Measurements from ENCODE around the gene PI4KA.
"Not testable (repeated sequence)": the region's sequence is repeated elsewhere in the genome, so short reads cannot be mapped to it uniquely, and the experiment has no call there.

PI4KA gene

GRCh38 chr22:20746431-20747189, 112.0 kb downstream of the PI4KA start:
- no peak for DNase-seq

DNA sequence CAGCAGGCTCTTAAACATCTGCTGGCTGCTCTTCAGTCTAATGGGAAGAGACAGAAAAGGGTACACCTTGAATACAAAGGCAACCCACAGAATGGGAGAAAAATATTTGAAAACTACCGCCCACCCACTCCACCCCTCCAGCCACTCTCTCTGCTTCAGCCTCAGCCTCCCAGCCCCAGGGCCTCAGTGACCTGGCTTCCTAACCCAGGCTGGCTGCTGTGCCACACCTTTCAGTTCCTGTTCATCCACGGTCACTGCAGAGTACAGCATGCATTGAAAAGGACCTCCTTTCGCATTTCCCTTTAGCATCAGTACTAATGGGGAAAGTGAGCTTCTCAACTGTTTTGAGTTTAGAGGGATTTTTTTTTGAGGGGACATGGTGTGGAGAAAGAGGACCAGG, 113.5 kb downstream of the PI4KA start:
- DNase-seq: no peak

DNA sequence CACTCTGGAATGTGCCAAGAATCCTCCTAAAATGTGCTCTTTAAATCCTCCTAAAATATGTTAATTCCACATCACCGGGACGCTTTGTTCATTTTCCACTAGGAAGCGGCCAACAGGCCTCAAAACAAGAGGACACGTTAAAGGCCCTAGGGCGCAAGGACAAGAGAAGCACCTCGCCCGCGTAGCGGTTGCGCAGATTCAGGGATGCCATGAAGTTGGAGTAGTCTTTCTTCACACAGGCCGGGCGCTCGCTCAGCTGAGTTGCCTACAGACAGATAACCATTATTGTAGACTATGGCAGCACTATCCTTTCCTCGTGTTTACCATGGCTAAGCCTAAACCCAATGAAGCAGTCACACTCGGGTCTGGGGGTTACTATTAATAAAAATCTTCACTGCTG, 114.2 kb downstream of the PI4KA start:
- no peak for DNase-seq

DNA sequence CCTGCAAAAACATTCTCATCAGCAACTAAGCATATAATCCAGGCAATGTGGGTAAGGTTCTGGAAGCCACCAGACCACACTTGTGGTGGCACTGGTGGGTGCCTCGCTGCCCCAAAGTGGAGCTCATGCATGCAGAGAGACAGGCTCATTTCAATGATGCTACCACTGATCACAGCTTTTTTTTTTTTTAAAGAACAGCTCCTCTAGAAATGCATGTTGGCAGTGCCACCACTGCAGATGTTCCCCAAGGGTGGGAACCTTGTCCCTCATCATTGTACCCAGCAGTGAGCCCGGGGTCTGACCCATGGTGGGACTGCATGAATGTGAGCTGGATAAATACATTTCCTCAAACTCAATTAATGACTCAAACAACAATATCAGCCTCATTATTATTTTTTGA, 115.8 kb downstream of the PI4KA start:
- DNase-seq: no peak

GRCh38 chr22:20741634-20742581, 116.7 kb downstream of the PI4KA start:
- DNase-seq: no peak

- DNase-seq: no peak
Measured at GRCh38 chr22:20741008-20741633, 117.5 kb downstream of the PI4KA start.

GRCh38 chr22:20740222-20740951, 118.2 kb downstream of the PI4KA start:
- no peak for DNase-seq

GRCh38 chr22:20738394-20739089, 120.1 kb downstream of the PI4KA start:
- DNase-seq: no peak

- not testable (repeated sequence) for DNase-seq
Measured at GRCh38 chr22:20736891-20737290, 121.7 kb downstream of the PI4KA start.

DNA sequence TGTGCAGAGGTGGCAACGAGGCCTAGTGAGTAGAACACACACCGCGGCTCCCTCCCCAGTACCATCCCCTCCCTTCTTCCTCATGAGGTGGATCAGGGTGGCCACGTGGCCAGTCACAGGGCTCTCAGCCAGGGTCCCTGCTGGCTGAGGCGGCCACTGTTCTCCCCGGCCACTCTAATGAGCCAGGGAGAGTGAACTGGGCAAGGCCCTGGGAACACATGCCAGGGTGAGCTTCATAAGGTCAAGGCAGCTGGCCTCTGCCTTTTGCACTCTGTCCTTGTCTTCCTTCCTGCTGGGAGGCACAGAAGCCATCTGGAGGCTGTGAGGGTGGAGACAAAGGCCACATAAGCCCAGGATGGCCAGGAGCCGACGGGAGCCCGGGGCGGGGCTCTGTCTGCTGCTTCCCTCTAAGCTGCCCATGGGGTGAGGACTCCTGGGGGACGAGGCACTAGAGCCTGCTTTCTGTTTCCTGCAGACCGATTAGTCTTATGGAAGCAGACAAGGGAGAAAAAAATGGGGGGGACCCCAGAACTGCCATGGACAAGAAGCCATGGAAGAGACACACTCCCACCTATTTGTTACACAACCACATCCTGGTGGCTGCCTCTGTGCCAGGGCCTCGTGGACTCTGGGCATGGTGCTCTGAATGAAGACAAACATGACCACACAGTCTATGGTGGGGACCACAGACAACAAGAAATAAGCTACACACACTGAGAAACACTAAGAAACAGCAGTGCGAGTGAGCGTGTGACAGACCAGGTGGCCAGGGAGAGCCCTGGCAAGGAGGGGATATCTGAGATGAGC, 123.1 kb downstream of the PI4KA start:
- DNase-seq: not testable (repeated sequence)

- DNase-seq: not testable (repeated sequence)
Measured at GRCh38 chr22:20732431-20732830, 126.2 kb downstream of the PI4KA start.

DNA sequence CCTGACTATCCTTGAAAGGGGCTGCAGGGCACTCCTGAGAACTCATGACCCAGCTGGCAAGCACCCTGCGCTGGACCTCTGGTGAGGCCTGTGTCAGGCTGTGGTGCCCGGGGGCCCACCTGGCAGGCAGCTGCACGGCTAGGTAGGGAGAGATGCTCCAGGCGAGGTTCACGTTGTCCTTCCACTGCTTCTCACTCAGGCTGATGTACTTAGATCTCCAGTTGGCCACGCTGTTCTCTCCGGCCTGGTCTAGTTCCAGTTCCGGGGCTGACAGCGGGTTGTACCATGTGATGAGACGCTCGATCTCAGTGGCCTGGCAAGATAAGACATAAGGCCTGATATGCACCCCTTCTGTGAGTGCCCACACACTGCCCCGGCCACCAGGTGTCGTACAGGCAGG, 129.4 kb downstream of the PI4KA start:
- DNase-seq: no peak

GRCh38 chr22:20728523-20729190, 130.0 kb downstream of the PI4KA start:
- DNase-seq: no peak

DNA sequence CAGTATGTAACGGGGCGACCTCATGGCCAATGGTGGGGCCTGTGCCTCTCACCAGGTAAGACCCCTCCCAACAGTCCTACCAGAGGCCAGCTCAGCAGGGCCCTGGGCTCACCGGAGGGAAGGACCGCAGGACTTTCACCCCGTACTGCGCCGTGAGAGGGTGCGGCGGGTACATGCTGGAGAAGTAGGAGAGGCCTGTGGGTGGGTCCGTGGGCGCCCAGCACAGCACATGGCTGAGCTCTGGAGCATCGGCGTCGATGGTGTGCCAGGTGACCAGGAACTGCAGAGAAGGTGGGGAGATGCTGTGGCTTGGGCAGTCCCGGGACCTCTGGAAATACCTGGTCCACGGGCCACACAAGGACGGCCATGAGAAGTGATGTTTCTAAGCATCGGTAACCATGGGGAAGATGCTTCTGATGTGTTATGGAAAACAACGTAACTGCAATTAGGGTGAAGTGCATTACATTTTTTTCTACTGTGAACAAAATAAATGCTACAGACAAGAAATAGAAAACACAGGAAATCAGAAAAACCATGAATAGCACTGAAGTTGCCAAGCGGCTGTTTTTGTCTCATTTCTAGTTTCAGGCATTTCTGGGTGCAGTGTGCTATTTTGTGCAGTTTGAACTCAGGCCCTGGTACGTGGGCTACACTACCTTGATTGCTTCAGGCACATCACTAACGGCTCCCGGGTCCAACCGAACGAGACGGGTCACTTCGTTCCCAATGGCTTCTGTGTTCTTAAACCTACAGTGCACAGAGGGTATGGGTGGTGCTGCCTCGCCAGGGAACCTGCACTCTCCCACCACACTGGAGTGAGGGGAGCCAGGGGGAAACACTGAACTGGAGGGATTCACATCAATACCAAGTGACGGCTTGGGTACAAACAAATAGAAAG, 131.2 kb downstream of the PI4KA start:
- no peak for DNase-seq

GRCh38 chr22:20725987-20726558, 132.5 kb downstream of the PI4KA start:
- no peak for DNase-seq

GRCh38 chr22:20724676-20725454, 133.7 kb downstream of the PI4KA start:
- no peak for DNase-seq

- no peak for DNase-seq
Measured at GRCh38 chr22:20721409-20722218, 137.0 kb downstream of the PI4KA start.
